ENCODE measurements around the gene EEF1AKMT1.
"Not testable (repeated sequence)": the region's sequence is repeated elsewhere in the genome, so short reads cannot be mapped to it uniquely, and the experiment has no call there.

Gene EEF1AKMT1

GRCh38 chr13:20767309-20767943 lies 6.3 kb downstream of the EEF1AKMT1 start:
- in situ Hi-C loops (cut with HindIII; ENCODE audit: low pct_ligation_motif_present, low sequenced_read_pairs): no loop called here
- DNase-seq: no peak
- Histone ChIP-seq H3K27me3 (replicated peaks) (no peaks in the 10 kb centered on the region), H3K36me3 (replicated peaks) (no peaks in the 10 kb centered on the region), H3K4me3 (ENCODE audit: low read depth, low read length) (no peak overlapping the region), H3K27ac (no peak overlapping the region)
- TF ChIP-seq CTCF (IDR thresholded peaks at IDR 0.05; ENCODE audit: low read depth, low read length, missing control alignments): no peak

- no peak for TF ChIP-seq CTCF (IDR thresholded peaks at IDR 0.05; ENCODE audit: low read depth, low read length, missing control alignments)
- no peak overlapping the region for H3K4me3 ChIP-seq (ENCODE audit: low read depth, low read length)
- no peak for DNase-seq
- in situ Hi-C loops (cut with HindIII; ENCODE audit: low pct_ligation_motif_present, low sequenced_read_pairs): no loop called here
- H3K27ac ChIP-seq: no peak overlapping the region
- no peaks in the 10 kb centered on the region for H3K27me3 ChIP-seq (replicated peaks)
- H3K36me3 ChIP-seq (replicated peaks): no peaks in the 10 kb centered on the region
Observed at GRCh38 chr13:20760872-20761271, 12.9 kb downstream of the EEF1AKMT1 start.

GRCh38 chr13:20754009-20754408 lies 19.8 kb downstream of the EEF1AKMT1 start:
- H3K4me3 ChIP-seq (ENCODE audit: low read depth, low read length): no peak overlapping the region
- no peak overlapping the region for H3K27ac ChIP-seq
- H3K36me3 ChIP-seq (replicated peaks): no peaks in the 10 kb centered on the region
- H3K27me3 ChIP-seq (replicated peaks): no peaks in the 10 kb centered on the region
- no peak for TF ChIP-seq CTCF (IDR thresholded peaks at IDR 0.05; ENCODE audit: low read depth, low read length, missing control alignments)
- in situ Hi-C loops (cut with HindIII; ENCODE audit: low pct_ligation_motif_present, low sequenced_read_pairs): no loop called here
- DNase-seq: no peak

- Histone ChIP-seq H3K4me3 (ENCODE audit: low read depth, low read length) (no peak overlapping the region), H3K27me3 (replicated peaks) (no peaks in the 10 kb centered on the region), H3K36me3 (replicated peaks) (no peaks in the 10 kb centered on the region), H3K27ac (no peak overlapping the region)
- in situ Hi-C loops (cut with HindIII; ENCODE audit: low pct_ligation_motif_present, low sequenced_read_pairs): no loop called here
- TF ChIP-seq CTCF (IDR thresholded peaks at IDR 0.05; ENCODE audit: low read depth, low read length, missing control alignments): no peak
- no peak for DNase-seq
Observed at GRCh38 chr13:20749377-20749776, 24.4 kb downstream of the EEF1AKMT1 start.

GRCh38 chr13:20743830-20744404 lies 29.8 kb downstream of the EEF1AKMT1 start:
- H3K4me3 ChIP-seq (ENCODE audit: low read depth, low read length); H3K36me3 ChIP-seq (replicated peaks); H3K27ac ChIP-seq; DNase-seq; in situ Hi-C loops (cut with HindIII; ENCODE audit: low pct_ligation_motif_present, low sequenced_read_pairs); H3K27me3 ChIP-seq (replicated peaks): not testable (repeated sequence)

GRCh38 chr13:20740021-20740420 lies 33.7 kb downstream of the EEF1AKMT1 start:
- H3K27me3 ChIP-seq (replicated peaks): no peaks in the 10 kb centered on the region
- no peak overlapping the region for H3K27ac ChIP-seq
- in situ Hi-C loops (cut with HindIII; ENCODE audit: low pct_ligation_motif_present, low sequenced_read_pairs): no loop called here
- DNase-seq: no peak
- TF ChIP-seq CTCF (IDR thresholded peaks at IDR 0.05; ENCODE audit: low read depth, low read length, missing control alignments): no peak
- H3K36me3 ChIP-seq (replicated peaks): no peaks in the 10 kb centered on the region
- H3K4me3 ChIP-seq (ENCODE audit: low read depth, low read length): no peak overlapping the region
